ENCODE measurements around the gene PEA15. TPM values are rescaled to one million over a fixed set of nuclear protein-coding genes. Genes with fewer than 3 reads are reported as not detected.

PEA15 gene
- 112 and 136 TPM in 2 replicates for total RNA-seq

GRCh38 chr1:160205242-160206035, at the start of gene PEA15:
Gene PEA15 (plus strand): TSS chr1:160205384. CDS start chr1:160211545, 6,161 bp downstream.

GRCh38 chr1:160189649-160190625, 15.2 kb upstream of the PEA15 start, which contains the start of gene CASQ1:
Gene CASQ1 (plus strand): TSS chr1:160190575. CDS start chr1:160190752, 177 bp downstream.

GRCh38 chr1:160261893-160262794, 57.0 kb downstream of the PEA15 start, which contains the start of gene DCAF8:
Gene DCAF8 (minus strand): TSS chr1:160262549. CDS start chr1:160244008, 18,541 bp downstream.

Other genes starting within 250 kb of the PEA15 start
- gene PIGM, start 173.4 kb upstream of the PEA15 start, total RNA-seq: 5.3 and 6.1 TPM in 2 replicates
- gene KCNJ10, start 135.2 kb upstream of the PEA15 start, total RNA-seq: not detected in 2 replicates
- under 0.01 and 0.06 TPM in 2 replicates for gene KCNJ9, start 123.8 kb upstream of the PEA15 start, total RNA-seq
- 29.0 and 30.9 TPM in 2 replicates for gene IGSF8, start 106.8 kb upstream of the PEA15 start, total RNA-seq
- gene ATP1A2, start 89.6 kb upstream of the PEA15 start, total RNA-seq: under 0.01 and 0.31 TPM in 2 replicates
- not detected in 2 replicates for gene ATP1A4, start 53.8 kb upstream of the PEA15 start, total RNA-seq
- 0.26 and 0.50 TPM in 2 replicates for gene CASQ1, start 14.8 kb upstream of the PEA15 start, total RNA-seq
- 98.3 and 108 TPM in 2 replicates for gene DCAF8, start 57.2 kb downstream of the PEA15 start, total RNA-seq
- gene PEX19, start 79.7 kb downstream of the PEA15 start, total RNA-seq: 43.6 and 53.8 TPM in 2 replicates
- 365 and 405 TPM in 2 replicates for gene COPA, start 137.9 kb downstream of the PEA15 start, total RNA-seq
- gene NCSTN, start 138.0 kb downstream of the PEA15 start, total RNA-seq: 86.9 and 87.2 TPM in 2 replicates
- under 0.01 TPM in 1 of 2 replicates, not detected in the other for gene NHLH1, start 161.7 kb downstream of the PEA15 start, total RNA-seq
- gene VANGL2, start 195.2 kb downstream of the PEA15 start, total RNA-seq: not detected in 2 replicates